Kidney (tissue), 14 donors: ENCODE measurements around the gene MRGPRE. TPM values are rescaled to one million over a fixed set of nuclear protein-coding genes. Genes with fewer than 3 reads are reported as not detected.
A peak's percentile ranks its signal among the peaks of the same experiment; 100 is the strongest.

Source experiments
- DNase-seq, 5 donors: peaks; one replicate each; pipeline ENCODE4 v3.0.0-alpha.2; 2013 to 2020
- FAIRE-seq: peaks from 2 replicates; lab custom pipeline; 2012; peaks lifted over from hg19 to GRCh38; lab: Jason Lieb, UNC
- H3K27ac ChIP-seq, 2 donors: one replicate each; pipeline ENCODE4 v1.7.0; 2013; ENCODE audit warnings: low read depth in 2 of 2, low read length in 2 of 2, inconsistent platforms in 1 of 2
- H3K27me3 ChIP-seq: one replicate; pipeline ENCODE4 v1.7.1; 2013; ENCODE audit warnings: low read length, inconsistent platforms; ENCODE audit not compliant: control insufficient read depth, insufficient read depth
- H3K36me3 ChIP-seq, 3 donors: one replicate each; pipeline versions ENCODE4 v1.7.0 to v1.7.1; 2013; ENCODE audit warnings: low read length in 3 of 3, control low read depth in 1 of 3, inconsistent platforms in 1 of 3; ENCODE audit not compliant: insufficient read depth in 3 of 3, control insufficient read depth in 2 of 3
- H3K4me1 ChIP-seq, 3 donors: one replicate each; pipeline versions ENCODE4 v1.7.0 to v1.7.1; 2013; ENCODE audit warnings: low read length in 3 of 3, inconsistent platforms in 1 of 3, low read depth in 1 of 3; ENCODE audit not compliant: control insufficient read depth in 2 of 3, insufficient read depth in 2 of 3
- H3K4me3 ChIP-seq, 3 donors: one replicate each; pipeline versions ENCODE4 v1.7.0 to v1.8.1; 2013; ENCODE audit warnings: low read length in 3 of 3, control low read depth in 1 of 3, inconsistent platforms in 1 of 3
- H3K9ac ChIP-seq, 3 donors: one replicate each; pipeline versions ENCODE4 v1.7.0 to v1.7.1; 2013; ENCODE audit warnings: low read length in 3 of 3, control low read depth in 1 of 3, inconsistent platforms in 1 of 3
- H3K9me3 ChIP-seq, 3 donors: one replicate each; pipeline versions ENCODE4 v1.7.0 to v1.7.1; 2013; ENCODE audit warnings: low read length in 3 of 3, control low read depth in 1 of 3, inconsistent platforms in 1 of 3; ENCODE audit not compliant: control insufficient read depth in 2 of 3, insufficient read depth in 1 of 3
- CTCF ChIP-seq: IDR thresholded peaks from 3 replicates; pipeline ENCODE4 v1.5.1; 2012; ENCODE audit warnings: mild to moderate bottlenecking, moderate library complexity, borderline replicate concordance; ENCODE audit not compliant: insufficient read depth; ENCODE audit errors: extremely low read depth
- intact Hi-C: fragments of 100-400 bp; cut with DNase I; formaldehyde crosslinking; loops from one replicate; pipeline ENCODE4 v1.11.1; 2022
- polyA plus RNA-seq: library from polyadenylated mRNA; stranded (reverse); fragments of 350-450 nt; fragmentation: Illumina TruSeq; extraction: RNeasy Lipid Tissue Mini Kit (QIAGEN cat#74804); gene quantifications from one replicate; pipeline ENCODE4 v1.2.3, GENCODE V29; 2014; ENCODE audit warnings: low read depth, low replicate concordance; ENCODE audit not compliant: insufficient read depth
- total RNA-seq: library from RNA; stranded (reverse); fragmentation: NEBNext Ultra II Directional; extraction: Animal tissue kit (Norgen Biotek cat#: 25700); gene quantifications from one replicate; pipeline ENCODE4 v1.2.1, GENCODE V29; 2021
- donor health status: control.
- donor health status: control.
- donor health status: control.
- donor health status: control.
- donor health status: control.
- donor health status: DM: yes; HTN: yes; CAD: no.
- donor health status: Normal renal cell carcinoma (clear cell type).

The MRGPRE gene
- total and polyA plus RNA-seq, 2 donors from 2014 or later, result 0.22 TPM; not detected in 1

DNA sequence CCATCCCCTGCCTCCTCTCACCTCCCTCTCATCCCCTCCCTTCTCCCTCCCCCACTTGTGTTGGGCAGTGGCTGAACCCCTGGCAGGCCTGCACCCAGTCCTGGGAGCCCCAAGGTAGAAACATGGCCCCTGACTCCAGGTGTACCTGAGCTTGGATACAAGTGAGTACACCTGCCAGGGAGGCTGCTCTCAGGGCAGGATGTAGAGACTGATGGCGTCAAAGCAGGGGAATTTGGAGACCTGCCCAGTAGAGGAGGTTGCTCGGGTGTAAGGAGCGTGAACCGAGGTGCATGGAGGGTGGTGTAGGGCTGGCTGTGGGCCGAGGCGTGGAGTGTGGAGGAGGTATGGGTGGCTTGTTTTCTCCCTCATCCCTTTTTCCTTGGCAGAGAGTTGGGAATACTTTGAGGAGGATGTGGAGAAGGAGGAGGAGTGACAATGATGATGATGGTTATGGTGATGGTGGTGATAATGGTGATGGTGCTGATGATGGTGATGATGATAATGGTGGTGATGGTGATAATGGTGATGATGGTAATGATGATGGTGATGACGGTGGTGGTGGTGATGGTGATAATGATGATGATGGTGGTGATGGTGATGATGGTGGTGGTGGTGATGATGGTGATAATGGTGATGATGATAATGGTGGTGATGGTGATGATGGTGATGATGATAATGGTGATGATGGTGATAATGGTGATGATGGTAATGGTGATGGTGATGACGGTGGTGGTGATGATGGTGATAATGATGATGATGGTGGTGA lies 25.9 kb downstream of the MRGPRE start:
- DNase-seq (peak in 1 of 5 donors; percentile 35), FAIRE-seq (no peak)
- Histone ChIP-seq H3K36me3 (no peaks in the 10 kb centered on the region), H3K27me3 (peaks cover 2% of the 10 kb centered on the region), H3K4me3 (no peak overlapping the region), H3K27ac (no peak overlapping the region), H3K9me3 (no peaks in the 10 kb centered on the region), H3K4me1 (peaks cover 0 to 5% (median 0%) of the 10 kb centered on the region in 3 donors), H3K9ac (no peak overlapping the region)
- TF ChIP-seq CTCF, result no peak
- intact Hi-C loops, result no loop called here

- H3K9ac ChIP-seq, result no peak overlapping the region
- no peak overlapping the region for H3K27ac ChIP-seq
- H3K36me3 ChIP-seq, result no peaks in the 10 kb centered on the region
- TF ChIP-seq CTCF, result no peak
- DNase-seq (peak in 1 of 5 donors; percentile 32), FAIRE-seq (no peak)
- H3K4me1 ChIP-seq, result peaks cover 0 to 5% (median 0%) of the 10 kb centered on the region in 3 donors
- H3K27me3 ChIP-seq, result peaks cover 2% of the 10 kb centered on the region
- intact Hi-C loops, result no loop called here
- no peaks in the 10 kb centered on the region for H3K9me3 ChIP-seq
- no peak overlapping the region for H3K4me3 ChIP-seq
Observed at GRCh38 chr11:3205261-3206155, 26.7 kb downstream of the MRGPRE start.

DNA sequence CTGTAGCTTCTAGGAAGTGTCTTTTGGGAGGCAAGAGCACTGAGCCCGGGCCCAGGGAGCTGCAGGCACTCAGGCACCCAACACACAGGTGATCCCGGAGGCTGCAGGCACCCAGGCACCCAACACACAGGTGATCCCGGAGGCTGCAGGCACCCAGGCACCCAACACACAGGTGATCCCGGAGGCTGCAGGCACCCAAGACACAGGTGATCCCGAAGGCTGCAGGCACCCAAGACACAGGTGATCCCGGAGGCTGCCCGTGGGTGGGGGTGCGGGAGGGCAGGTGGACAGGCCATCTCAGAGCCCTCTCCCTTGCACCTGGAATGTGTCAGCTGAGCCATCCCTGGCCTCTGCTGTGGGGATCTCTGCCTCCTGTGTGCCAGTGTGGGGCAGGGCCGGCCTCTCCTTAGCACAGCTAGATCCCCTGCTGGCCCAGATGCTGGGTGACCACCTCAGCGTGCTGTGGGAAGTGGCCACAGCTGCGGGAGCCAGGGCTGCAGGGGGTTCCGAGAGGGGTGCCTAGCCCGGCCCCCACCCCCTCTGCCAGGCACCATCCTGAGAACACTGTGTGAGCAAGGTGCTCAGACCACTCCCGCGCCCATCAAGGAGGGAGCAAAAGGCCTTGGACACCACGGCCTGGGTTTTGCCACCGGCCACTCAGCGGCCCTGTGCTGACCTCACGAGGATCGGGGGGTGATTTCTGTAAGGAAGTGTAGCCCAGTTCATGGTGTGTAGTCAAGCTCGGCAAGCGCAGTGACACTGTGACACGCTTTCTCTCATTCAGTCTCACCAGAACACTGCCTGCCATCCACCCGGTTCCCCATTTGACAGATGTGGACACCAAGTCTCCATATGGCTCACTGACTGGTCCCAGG lies 27.8 kb downstream of the MRGPRE start:
- H3K4me3 ChIP-seq, result no peak overlapping the region
- FAIRE-seq (no peak), DNase-seq (peak in 2 of 5 donors; percentile 38 to 59)
- H3K27me3 ChIP-seq, result peaks cover 2% of the 10 kb centered on the region
- H3K36me3 ChIP-seq, result no peaks in the 10 kb centered on the region
- TF ChIP-seq CTCF, result no peak
- intact Hi-C loops, result no loop called here
- H3K9ac ChIP-seq, result no peak overlapping the region
- no peak overlapping the region for H3K27ac ChIP-seq
- no peaks in the 10 kb centered on the region for H3K9me3 ChIP-seq
- H3K4me1 ChIP-seq, result peaks cover 0 to 5% (median 0%) of the 10 kb centered on the region in 3 donors
